K562 (cell line): ENCODE results near the gene NPDC1. TPM values are rescaled to one million over a fixed set of nuclear protein-coding genes. Genes with fewer than 3 reads are reported as not detected.

Experiments
- ATF1 ChIP-seq, 2 experiments: fragments of 450-650 bp in 1 of 2; IDR thresholded peaks; 2 replicates each; pipeline ENCODE4 v1.6.1; 2016; ENCODE audit warnings: missing compliant biosample characterization in 1 of 2, missing genetic modification characterization in 1 of 2
- DMBX1 ChIP-seq: fragments of 250-450 bp; sonication (Bioruptor Pico); IDR thresholded peaks from 2 replicates; pipeline ENCODE4 v1.8.0; 2022; ENCODE audit warnings: inconsistent platforms, mild to moderate bottlenecking, moderate library complexity, borderline replicate concordance
- HDAC2 ChIP-seq: fragments of 450-650 bp; IDR thresholded peaks from 2 replicates; pipeline ENCODE4 v1.6.1; 2016; ENCODE audit warnings: mild to moderate bottlenecking
- KDM1A ChIP-seq, 2 experiments: fragments of 450-650 bp; IDR thresholded peaks; 2 replicates each; pipeline ENCODE4 v1.6.1; 2016; ENCODE audit warnings: mild to moderate bottlenecking in 2 of 2
- NFIC ChIP-seq: fragments of 450-650 bp; IDR thresholded peaks from 2 replicates; pipeline ENCODE4 v1.6.1; 2017; ENCODE audit warnings: mild to moderate bottlenecking, inconsistent platforms
- PHF20 ChIP-seq: fragments of 450-650 bp; IDR thresholded peaks from 2 replicates; pipeline ENCODE4 v1.6.1; 2018; ENCODE audit not compliant: partially characterized antibody
- PPARD ChIP-seq: fragments of 250-450 bp; sonication (Bioruptor Pico); IDR thresholded peaks from 2 replicates; pipeline ENCODE4 v1.8.0; 2022; ENCODE audit warnings: inconsistent platforms, mild to moderate bottlenecking, moderate library complexity
- RBM39 ChIP-seq: fragments of 200-400 bp; formaldehyde crosslinking; optimal IDR thresholded peaks from 2 replicates; pipeline ENCODE3; 2018; ENCODE audit warnings: low read depth, low read length
- TFE3 ChIP-seq: fragments of 450-650 bp; formaldehyde crosslinking; IDR thresholded peaks from 2 replicates; pipeline ENCODE4 v1.4.0; 2020; ENCODE audit warnings: mild to moderate bottlenecking, mixed read lengths
- VEZF1 ChIP-seq: fragments of 200-800 bp; sonication (Bioruptor generic); IDR thresholded peaks from 2 replicates; pipeline ENCODE4 v1.6.1; 2017; ENCODE audit warnings: missing genetic modification characterization, missing compliant biosample characterization
- ZFX ChIP-seq: sonication (generic); formaldehyde crosslinking; IDR thresholded peaks from 2 replicates; pipeline ENCODE4 v1.8.0; 2022; ENCODE audit warnings: mild to moderate bottlenecking, missing genetic modification reagents, moderate library complexity
- ZNF436 ChIP-seq: fragments of 250-450, 450-650 bp; sonication (Bioruptor Pico); formaldehyde crosslinking; IDR thresholded peaks from 2 replicates; pipeline ENCODE4 v1.7.0; 2020; ENCODE audit warnings: mild to moderate bottlenecking
- ZNF644 ChIP-seq: fragments of 200-800 bp; sonication (Bioruptor generic); IDR thresholded peaks from 2 replicates; pipeline ENCODE4 v1.6.1; 2016; ENCODE audit warnings: low read depth, missing genetic modification characterization, missing compliant biosample characterization
- polyA plus RNA-seq, 8 experiments: library from polyadenylated mRNA; depleted of rRNA in 4 of 8; stranded (reverse) in 5 of 8; unstranded in 3 of 8; fragments of >200 nt; fragmentation: Nextera tagmentation in 2 of 8; fragmentation: Illumina TruSeq in 1 of 8; extraction: Ambion mirVana in 2 of 8; extraction: Trizol in 1 of 8; gene quantifications; 2 replicates each; pipeline versions ENCODE4 v1.2.1 to v1.2.3, GENCODE V29; 2011 to 2014; ENCODE audit warnings: inconsistent platforms in 1 of 8, missing spikeins in 1 of 8
- total RNA-seq, 7 experiments: library from RNA; depleted of rRNA in 6 of 7; stranded (reverse); fragments of >200 nt in 6 of 7; fragmentation: Illumina TruSeq in 2 of 7; extraction: Trizol in 2 of 7; gene quantifications; 2 replicates each; pipeline versions ENCODE4 v1.2.1 to v1.2.3, GENCODE V29; 2011 to 2021; ENCODE audit warnings: low replicate concordance in 1 of 7
- TF ChIP-seq, protein P1 (sequence below): fragments of 450-650 bp; IDR thresholded peaks from 2 replicates; pipeline ENCODE4 v1.7.1; 2018; ENCODE audit warnings: mild to moderate bottlenecking, low read depth; ENCODE audit not compliant: partially characterized antibody
- TF ChIP-seq, protein P2 (sequence below): fragments of 250-450 bp; sonication (Bioruptor Pico); IDR thresholded peaks from 2 replicates; pipeline ENCODE4 v1.8.0; 2021; ENCODE audit warnings: borderline replicate concordance, mild to moderate bottlenecking, moderate library complexity; ENCODE audit not compliant: poor library complexity, severe bottlenecking
- TF ChIP-seq, protein P3 (sequence below): sonication (generic); formaldehyde crosslinking; IDR thresholded peaks from 2 replicates; pipeline ENCODE4 v1.8.1; 2023; ENCODE audit warnings: mild to moderate bottlenecking, missing genetic modification reagents
- TF ChIP-seq, protein P4 (sequence below): sonication (generic); formaldehyde crosslinking; IDR thresholded peaks from 2 replicates; pipeline ENCODE4 v1.8.0; 2022; ENCODE audit warnings: missing genetic modification reagents, mild to moderate bottlenecking, moderate library complexity, borderline replicate concordance

NPDC1 gene
- total and polyA plus RNA-seq, 9 of the 15 experiments (the other 6 are each of a cell fraction or from before 2014, with no cell fraction given): 0.06 to 2.1 (median 0.53) TPM; not detected in 3

GRCh38 chr9:136991993-136992818, 53.8 kb downstream of the NPDC1 start, which contains the start of gene PAXX (continued):
- no peak for TF ChIP-seq ATF1 (CRISPR knock-in tag; IDR thresholded peaks at IDR 0.05)
- peak; percentile 27; the same call in 1 of the 2 replicates for TF ChIP-seq ATF1 (tag; IDR thresholded peaks at IDR 0.05)
- TF ChIP-seq, protein P1, sequence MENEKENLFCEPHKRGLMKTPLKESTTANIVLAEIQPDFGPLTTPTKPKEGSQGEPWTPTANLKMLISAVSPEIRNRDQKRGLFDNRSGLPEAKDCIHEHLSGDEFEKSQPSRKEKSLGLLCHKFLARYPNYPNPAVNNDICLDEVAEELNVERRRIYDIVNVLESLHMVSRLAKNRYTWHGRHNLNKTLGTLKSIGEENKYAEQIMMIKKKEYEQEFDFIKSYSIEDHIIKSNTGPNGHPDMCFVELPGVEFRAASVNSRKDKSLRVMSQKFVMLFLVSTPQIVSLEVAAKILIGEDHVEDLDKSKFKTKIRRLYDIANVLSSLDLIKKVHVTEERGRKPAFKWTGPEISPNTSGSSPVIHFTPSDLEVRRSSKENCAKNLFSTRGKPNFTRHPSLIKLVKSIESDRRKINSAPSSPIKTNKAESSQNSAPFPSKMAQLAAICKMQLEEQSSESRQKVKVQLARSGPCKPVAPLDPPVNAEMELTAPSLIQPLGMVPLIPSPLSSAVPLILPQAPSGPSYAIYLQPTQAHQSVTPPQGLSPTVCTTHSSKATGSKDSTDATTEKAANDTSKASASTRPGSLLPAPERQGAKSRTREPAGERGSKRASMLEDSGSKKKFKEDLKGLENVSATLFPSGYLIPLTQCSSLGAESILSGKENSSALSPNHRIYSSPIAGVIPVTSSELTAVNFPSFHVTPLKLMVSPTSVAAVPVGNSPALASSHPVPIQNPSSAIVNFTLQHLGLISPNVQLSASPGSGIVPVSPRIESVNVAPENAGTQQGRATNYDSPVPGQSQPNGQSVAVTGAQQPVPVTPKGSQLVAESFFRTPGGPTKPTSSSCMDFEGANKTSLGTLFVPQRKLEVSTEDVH: no peak
- peak; percentile 84 for TF ChIP-seq ZFX (CRISPR knock-in tag)
- TF ChIP-seq DMBX1: no peak
- TF ChIP-seq KDM1A (IDR thresholded peaks at IDR 0.05): no peak
- TF ChIP-seq VEZF1 (CRISPR knock-in tag): peak; percentile 80
- TF ChIP-seq, protein P2, sequence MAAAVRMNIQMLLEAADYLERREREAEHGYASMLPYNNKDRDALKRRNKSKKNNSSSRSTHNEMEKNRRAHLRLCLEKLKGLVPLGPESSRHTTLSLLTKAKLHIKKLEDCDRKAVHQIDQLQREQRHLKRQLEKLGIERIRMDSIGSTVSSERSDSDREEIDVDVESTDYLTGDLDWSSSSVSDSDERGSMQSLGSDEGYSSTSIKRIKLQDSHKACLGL (CRISPR knock-in tag): peak; percentile 83
- TF ChIP-seq, protein P3, sequence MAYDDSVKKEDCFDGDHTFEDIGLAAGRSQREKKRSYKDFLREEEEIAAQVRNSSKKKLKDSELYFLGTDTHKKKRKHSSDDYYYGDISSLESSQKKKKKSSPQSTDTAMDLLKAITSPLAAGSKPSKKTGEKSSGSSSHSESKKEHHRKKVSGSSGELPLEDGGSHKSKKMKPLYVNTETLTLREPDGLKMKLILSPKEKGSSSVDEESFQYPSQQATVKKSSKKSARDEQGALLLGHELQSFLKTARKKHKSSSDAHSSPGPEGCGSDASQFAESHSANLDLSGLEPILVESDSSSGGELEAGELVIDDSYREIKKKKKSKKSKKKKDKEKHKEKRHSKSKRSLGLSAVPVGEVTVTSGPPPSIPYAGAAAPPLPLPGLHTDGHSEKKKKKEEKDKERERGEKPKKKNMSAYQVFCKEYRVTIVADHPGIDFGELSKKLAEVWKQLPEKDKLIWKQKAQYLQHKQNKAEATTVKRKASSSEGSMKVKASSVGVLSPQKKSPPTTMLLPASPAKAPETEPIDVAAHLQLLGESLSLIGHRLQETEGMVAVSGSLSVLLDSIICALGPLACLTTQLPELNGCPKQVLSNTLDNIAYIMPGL: 0 out of 2 replicates have a peak, but pooled peaks have one; percentile 40
- no peak for TF ChIP-seq ZNF644 (tag)
- TF ChIP-seq TFE3 (CRISPR knock-in tag): no peak
- no peak for TF ChIP-seq NFIC
- TF ChIP-seq PPARD: no peak
- TF ChIP-seq RBM39: no peak
- peak; percentile 39 for TF ChIP-seq PHF20
- no peak for TF ChIP-seq ZNF436 (CRISPR knock-in tag)
- TF ChIP-seq HDAC2: peak; percentile 42
- TF ChIP-seq, protein P4, sequence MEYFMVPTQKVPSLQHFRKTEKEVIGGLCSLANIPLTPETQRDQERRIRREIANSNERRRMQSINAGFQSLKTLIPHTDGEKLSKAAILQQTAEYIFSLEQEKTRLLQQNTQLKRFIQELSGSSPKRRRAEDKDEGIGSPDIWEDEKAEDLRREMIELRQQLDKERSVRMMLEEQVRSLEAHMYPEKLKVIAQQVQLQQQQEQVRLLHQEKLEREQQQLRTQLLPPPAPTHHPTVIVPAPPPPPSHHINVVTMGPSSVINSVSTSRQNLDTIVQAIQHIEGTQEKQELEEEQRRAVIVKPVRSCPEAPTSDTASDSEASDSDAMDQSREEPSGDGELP (CRISPR knock-in tag): peak; percentile 60
